ENCODE measurements around the gene THRB.
"Not testable (repeated sequence)": the region's sequence is repeated elsewhere in the genome, so short reads cannot be mapped to it uniquely, and the experiment has no call there.

THRB gene

DNA sequence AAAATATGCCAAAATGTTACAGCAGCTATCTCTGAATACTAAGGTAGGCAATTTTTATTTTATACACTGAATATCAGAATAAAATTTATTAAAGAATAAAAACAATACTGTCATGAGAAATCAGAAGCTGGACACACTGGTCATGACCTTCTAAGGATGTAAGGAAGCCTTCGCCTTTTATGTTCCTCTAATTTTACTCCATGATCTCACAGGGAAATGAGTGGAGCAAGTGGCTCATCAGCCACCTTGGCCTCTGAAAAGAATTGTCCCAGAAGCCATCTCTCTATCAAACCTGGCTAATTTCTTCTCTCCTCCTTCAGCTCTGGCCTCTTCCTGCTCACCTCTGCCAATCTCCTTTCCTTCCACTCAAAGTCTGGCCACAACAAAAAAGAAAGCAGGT is 48.6 kb downstream of the THRB start:
- DNase-seq, result no peak

DNA sequence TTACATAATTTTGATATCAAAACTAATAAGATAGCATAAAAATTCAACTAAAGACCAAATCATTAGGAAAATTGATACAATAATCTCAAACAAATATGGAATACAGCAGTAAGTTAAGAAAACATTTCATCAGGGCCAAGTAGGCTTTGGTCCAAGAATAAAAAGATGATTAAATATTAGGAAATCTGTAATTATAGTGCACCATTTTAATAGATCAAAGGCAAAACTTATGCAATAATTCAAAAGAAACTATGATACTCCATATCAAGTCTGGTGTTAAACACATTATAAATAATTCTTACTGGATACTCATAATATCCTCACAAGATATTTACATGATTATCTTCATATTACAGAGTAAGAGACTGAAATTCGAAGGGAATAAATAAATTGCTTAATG is 51.2 kb downstream of the THRB start:
- no peak for DNase-seq

DNA sequence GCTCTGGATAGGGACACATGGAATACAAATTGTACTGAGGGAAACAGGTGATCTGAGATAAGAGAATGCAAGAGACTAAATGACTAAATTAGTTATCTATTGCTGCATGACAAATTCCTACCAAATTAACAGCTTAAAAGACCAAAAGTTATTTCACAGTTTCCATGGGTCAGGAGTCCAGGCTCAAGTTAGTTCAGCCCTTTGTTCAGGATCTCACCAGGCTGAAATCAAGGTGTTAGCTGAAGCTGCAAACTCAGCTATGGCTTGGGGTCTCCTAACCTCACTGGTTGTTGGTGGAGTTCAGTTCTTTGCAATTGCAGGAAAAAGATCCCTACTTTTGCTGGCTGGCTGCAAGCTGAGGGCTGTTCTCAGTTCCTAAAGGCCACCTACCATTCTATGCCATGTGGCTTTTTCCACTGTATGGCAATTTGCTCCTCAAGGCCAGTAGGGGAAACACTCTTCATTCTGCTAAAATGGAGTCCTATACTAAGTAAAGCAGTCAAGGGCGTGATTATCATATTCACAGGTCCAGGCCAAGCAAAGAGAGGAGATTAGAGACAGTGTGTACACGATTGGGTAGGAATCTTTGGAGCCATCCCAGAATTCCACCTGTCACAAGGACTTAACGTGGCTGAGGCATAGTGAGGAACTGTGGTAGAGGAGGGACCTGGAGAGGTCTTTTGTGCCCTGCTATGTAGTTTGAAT is 53.7 kb downstream of the THRB start:
- no peak for DNase-seq

DNA sequence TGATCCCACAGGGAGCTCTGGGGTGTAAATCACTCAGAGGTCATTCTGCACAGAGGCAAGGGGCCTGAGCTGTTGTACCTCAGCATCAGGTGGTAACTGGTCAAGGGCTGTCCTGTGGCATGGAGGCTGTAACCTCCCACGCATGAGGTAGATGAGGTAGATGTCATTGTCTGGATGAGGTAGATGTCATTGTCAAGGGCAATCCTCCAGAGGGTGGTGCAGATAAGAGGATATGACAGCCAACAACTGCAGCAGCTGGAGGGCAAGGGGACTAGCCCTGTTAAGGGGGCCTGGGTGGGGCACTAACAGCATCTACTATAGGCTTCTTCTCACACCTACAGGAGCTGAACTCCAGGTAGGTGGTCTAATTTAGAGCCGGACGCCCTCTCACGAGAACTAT is 55.6 kb downstream of the THRB start:
- no peak for DNase-seq

DNA sequence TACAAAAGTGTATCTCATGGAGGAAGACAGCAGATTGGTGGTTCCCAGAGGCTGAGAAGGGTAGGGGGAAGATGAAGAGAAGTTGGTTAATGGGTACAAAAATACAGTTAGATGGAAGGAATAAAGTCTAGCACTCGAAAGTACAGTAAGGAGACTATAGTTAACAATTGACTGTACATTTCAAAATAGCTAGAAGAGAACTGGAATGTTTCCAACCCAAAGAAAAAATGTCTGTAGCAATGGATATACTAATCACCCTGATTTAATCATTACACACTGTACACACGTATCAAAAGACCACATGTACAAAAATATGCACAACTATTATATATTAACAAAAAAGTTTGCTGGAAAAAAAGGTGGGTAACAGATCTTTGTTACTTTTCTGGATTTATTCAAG is 57.3 kb downstream of the THRB start:
- no peak for DNase-seq

DNA sequence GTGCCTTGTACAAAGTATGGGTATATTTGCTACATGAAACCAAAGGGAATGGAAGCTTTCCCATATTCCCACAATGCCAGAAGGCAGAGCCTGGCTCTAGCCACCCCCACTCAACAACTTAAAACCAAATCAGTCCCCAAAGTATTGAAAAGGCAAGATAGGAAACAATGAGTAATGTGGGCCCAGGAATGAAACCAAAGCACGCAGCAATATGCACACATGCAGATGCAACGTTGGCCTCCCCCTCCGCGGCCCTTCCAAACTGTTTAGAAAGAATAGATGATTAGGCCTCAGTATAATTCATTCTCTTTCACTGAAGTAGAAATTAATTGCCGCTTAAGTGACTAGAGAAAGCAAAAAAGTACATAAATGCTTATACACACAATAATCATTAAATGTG is 59.1 kb downstream of the THRB start:
- DNase-seq, result no peak

DNA sequence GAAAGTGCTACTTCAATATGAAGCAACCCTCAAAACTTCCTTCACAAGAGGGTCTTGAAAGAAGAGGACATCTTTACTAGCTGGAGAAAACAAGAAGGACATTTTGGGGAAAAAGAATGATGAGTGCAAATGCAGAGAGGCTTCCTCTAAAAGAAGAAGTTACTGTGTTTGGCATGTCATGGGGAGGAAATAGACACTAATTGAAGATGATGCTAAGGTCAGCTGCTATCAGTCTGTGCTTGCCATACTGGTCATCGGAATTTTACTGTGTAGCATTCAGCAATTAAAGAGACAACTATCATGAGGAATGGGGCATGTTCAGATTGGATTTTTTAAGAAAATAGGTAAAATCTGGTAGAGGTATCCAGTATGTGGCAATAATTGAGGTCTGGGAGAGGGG is 60.0 kb downstream of the THRB start:
- no peak for DNase-seq

DNA sequence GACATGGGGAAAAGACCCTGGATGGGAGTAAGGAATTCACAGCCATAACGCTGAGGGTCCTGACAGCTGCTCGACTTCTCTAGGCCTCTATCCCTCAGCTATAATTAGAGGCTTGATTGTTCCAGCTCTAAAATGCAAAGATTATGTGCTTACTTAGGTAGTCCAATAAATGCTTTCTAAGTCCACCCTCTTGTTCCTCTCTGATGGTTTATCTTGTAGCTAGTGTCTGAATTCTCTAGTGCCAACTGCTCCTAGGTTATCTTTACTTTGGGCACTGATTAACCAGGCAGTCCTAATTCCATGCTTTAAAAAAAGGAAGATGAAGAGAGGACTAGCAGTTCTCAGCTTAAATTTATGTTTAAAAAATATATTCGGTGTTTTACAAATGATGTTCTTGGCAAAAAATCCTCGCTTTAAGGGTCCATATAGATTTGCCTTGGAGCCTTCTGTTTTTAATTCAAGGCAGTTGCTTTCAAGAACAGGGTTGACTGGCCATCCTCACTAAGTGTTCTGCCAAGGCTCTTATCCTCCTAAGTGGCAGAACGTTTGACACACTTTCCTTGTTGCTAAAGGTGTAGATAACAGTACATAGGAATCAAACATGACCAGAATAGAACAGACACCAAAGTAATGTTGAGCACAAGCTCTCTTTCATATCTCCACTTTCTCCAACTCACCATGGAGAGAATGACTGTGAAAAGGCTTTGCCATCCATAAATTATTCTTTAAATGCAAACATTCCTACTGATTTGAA is 60.6 kb downstream of the THRB start:
- no peak for DNase-seq

DNA sequence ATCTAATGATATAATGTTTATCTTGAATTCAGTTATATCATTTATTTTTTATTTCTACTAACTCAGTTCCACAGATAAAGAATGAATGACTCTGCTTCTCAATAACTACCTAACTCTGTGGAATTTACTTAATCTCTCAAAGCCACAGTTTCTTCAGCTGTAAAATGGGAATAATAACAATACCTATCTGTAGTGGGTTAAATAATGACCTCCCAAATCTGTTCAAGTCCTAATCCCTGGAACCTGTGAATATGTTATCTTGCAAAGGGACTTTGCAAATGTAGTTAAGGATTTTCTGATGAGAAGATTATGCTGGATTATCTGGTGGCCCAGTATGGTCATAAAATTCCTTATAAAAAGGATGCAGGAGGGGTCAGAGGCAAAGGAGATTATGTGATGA is 61.7 kb downstream of the THRB start:
- DNase-seq, result no peak

DNA sequence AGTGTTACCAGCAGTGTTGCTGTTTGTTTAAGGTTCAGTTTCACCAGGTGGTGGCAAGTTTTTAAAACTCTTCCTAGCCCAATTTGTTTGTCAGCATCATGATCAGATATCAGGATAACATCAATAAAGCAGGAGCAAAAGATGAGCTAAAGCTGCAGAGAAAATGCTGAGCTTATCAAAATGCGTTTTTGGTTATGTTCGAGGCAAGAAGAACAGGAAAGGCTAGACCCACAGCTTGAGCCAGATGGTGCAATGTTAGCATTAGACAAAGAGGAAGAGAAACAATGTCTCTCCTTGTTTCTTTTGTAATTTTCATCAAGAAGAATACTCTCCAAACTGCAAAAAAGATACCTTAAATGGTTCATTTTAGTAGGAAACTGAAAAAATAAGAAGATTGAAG is 66.2 kb downstream of the THRB start:
- DNase-seq, result no peak

DNA sequence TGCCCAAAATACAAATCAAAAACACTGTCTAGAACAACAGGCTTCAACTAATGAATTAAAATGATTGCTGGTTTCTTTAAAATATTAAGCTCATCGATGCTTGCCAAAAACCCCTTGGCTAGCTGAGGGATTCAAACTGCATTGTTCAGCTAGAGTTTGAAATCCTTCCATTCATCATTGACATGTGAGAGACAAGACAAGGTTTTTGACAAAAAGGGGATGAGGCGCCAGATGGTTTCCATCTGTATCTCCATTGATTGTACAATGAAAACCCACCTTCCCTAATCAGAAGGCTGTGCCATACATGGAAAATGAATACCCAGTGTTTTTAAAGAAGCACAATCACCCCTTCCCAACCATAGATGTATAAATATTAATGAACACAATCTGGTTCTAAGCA is 67.8 kb downstream of the THRB start:
- DNase-seq, result no peak

DNA sequence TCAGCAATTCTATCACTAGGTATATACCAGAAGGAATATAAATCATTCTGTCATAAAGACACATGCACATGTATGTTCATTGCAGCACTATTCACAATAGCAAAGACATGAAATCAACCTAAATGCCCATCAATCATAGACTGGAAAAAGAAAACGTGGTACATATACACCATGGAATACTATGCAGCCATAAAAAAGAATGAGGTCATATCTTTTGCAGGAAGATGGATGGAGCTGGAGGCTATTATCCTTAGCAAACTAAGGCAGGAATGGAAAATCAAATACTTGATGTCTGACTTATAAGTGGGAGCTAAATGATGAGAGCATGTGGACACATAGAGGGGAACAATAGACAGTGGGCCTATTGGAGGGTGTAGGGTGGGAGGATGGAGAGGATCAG is 73.8 kb downstream of the THRB start:
- DNase-seq, result not testable (repeated sequence)

DNA sequence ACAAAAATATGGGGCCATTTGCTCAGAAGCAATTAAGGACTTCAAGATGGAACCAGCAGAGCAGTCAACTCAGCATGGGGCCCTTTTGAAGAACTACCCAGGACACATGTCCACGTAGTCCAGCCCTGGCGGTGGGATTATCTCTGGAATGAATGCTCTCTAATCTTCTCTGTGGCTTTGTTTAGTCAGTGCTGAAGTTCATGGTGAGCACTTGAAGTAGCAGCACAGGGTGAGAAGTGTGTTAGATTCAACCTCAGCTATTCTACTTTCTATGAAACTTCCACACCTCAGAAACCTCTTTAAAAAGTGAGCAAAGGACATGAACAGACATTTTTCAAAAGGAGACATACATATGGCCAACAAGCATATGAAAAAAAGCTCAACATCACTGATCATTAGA is 74.4 kb downstream of the THRB start:
- no peak for DNase-seq

DNA sequence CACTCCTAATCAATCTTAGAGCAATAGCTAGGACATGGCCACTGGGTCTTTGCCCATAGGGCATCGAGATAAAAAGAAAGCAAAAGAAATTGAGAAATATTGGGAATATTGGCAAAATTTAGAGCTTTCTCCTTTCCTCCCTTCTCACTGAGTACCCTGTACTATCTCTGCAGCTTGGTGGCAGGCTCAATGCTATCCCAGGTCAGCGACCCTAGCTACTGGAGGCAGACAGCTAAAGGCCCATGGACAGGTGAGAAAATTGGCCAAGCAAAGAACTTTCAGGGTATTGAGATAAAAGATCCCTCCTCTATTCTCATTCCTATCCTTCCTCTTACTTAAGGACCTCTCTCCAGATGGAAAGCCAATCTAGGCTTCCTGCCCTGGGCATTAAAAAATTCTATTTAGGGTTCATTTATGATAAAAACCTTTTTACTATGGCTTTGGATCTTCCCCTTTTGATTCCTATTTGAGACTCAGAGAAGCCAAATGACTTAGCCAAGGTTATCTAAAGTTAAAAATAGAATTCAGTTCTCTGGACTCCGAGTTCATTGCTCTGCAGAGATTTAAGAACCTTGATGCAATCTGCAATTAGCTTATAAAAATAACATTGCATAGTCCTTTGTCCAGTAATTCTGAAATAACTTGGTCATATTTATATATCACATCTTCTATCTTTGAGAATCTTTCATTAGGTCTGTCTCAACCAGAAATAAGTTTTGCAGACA is 75.4 kb downstream of the THRB start:
- no peak for DNase-seq

DNA sequence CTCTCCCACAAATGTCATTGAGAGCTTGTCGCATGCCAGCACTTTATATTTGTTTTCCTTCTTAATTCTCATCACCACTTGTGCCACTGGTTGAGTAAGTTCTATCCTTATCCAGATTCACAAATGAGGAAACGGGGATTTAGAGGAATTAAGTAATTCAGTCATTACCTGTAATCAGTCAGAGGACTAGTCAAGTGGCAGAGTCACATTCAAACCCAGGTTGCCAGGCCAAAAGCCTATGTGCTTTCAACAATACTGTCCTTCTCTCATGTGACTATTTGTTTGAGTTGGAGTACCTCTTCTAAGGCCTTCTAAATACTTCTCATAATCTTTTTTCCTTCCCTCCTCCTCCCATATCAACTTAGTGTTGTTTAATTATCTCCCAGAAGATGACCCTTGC is 76.9 kb downstream of the THRB start:
- no peak for DNase-seq

DNA sequence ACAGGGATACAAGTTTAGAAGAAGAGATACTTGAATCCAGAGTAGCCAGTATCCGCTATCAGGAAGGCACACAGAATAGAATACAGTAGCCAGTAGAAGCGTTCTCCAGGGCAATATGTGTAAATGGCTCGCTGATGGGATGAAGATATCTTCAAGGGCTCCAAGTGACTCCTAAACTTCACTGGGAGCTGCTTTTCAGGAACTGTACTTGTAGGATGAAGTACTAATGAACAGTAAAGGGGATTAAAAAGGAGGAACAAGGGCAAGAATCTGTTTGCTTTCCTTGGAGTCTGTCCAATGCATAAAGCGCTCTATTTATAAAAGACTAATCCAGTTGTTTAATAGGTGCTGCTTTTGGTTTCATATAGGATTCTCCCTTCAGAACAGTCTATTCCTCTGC is 78.4 kb downstream of the THRB start:
- no peak for DNase-seq

DNA sequence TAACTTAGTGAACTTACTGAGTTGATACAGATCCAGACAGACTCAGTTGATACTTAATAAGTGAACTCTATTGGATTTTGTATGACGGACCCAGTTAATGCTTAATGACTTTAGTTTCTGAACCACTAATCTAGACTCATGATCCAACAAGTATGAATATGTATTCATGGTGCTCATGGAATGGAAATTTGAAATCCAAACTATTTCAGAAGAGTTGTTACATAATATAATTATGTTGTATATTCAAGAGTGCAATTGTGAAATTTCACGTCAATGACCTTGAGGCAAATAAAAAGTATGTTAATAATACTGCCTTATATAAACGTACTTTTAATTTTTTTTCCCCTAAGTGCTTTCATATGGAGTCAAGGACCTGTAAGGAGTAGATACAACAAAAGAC is 78.8 kb downstream of the THRB start:
- DNase-seq, result no peak

DNA sequence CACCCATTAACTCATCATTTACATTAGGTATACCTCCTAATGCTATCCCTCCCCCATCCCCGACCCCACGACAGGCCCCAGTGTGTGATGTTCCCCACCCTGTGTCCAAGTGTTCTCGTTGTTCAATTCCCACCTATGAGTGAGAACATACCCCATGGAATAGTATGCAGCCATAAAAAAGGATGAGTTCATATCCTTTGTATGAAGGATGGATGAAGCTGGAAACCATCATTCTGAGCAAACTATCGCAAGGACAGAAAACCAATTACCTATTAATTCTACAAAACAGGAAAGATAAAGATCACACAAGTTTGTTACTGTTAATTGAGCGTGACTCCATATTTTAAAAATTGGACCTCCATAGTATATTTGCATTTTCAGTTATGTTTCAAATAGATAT is 81.0 kb downstream of the THRB start:
- DNase-seq, result not testable (repeated sequence)

DNA sequence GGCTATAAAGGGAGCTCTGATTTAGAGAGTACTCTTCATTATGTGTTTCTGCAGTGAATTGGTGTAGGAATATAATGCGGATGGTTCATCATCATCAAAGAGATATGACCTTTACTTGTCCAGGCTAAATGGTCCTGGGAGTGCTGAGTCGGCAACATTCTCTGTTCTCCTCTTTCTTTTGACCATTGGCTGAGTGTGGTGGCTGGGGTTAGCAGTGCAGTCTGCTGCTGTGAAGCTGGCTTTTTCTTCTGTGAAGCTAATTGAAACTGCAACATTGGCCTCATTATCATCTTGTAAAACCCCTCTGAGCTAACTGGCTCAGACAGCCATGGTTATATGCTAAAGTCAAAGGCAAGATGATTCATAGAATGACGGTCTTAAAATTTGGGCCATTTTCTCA is 83.8 kb downstream of the THRB start:
- no peak for DNase-seq

DNA sequence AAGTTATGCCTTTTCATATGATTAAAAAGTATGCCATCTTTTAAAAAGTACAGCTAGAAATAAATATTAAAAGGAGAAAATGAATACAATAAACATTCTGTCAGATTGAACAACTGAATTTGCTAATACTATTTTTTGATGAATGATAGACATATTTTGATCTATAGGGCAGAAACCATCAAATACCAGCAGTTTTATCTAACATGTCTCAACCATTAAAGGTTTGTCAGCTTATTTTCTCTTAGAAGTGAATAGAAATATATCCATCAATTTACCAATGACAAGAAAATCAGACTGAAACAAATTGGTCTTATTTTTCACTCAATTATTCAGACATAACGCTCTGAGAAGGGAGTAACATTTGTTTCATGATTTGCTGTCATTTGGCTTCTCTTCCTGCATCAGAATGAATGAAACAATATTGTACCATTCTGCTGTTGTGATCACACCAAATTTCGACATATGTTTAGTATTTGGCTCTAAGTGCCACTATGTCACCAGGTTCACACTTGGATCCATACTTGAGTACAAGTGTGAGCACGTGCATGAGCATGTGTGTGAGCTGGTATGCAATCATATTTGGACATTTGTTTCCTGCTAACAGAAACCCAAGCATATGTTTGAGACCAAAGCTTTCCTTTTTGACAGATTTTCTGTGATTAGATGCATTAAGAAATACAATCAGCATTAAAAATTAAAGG is 86.5 kb downstream of the THRB start:
- DNase-seq, result no peak

DNA sequence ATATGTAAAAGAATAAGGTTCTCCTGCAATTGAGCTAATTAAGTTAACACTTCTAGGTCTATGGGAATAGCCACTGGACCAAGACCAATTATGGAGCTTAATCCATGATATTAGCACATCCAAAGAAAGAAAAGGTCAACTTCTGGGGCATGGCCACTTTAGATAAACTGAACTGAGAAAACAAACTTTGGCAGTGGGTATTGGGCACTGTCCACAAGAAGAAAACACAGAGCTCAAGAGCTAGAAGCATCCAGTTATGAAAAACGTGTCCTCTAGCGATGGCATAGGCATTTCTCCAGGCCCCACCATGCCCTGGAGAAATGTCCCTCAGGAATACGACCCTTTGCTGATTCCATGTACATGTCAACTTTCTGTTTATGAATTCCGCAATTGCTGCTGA is 87.8 kb downstream of the THRB start:
- DNase-seq, result no peak

DNA sequence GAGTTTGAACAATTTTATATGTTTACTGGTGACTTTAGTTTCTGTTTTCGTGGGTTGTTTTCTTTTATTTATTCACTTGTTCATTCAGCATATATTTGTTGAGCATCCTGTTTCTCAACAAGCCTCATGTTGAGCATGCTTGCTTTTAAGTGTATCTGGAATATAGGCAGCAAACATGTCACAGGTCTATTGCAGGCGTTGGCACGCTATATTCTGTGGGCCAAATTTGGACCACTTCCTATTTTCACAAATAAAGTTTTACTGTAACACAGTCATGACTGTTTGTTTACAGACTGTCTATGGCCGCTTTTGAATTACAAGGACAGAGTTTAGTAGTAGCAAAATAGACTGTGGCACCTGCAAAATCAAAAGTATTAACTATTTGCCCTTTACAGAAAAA is 89.6 kb downstream of the THRB start:
- no peak for DNase-seq

DNA sequence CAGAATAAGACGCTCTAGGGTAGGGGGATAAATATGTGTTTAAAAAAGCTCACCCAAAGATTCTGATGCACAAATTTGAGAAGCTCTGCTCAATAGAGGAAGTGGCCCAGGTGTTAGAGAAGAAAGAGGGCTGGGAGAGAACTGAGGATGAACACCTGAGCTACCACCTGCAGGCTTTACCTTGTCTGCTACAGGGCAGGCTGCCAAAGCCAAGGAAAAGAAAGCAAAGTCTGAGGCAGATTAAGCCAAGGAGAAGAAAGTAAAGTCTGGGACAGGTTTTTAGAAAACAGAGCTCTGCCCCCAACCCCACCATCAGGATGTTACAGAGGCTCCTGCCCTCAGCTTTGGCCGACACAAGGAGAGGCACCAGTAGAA is 92.9 kb downstream of the THRB start:
- no peak for DNase-seq

Measured in effector CD8-positive, alpha-beta T cell (primary cell).